HG03025 (cell line): Measurements from ENCODE around the gene F11R.
"Not testable (repeated sequence)": the region's sequence is repeated elsewhere in the genome, so short reads cannot be mapped to it uniquely, and the experiment has no call there.

Source experiments
- ATAC-seq: cut with Tn5 transposase; IDR thresholded peaks from one replicate; pipeline ENCODE4 v1.9.1; 2021; ENCODE audit warnings: mild to moderate bottlenecking, moderate library complexity; ENCODE audit not compliant: unreplicated experiment, low FRiP score

Gene F11R

GRCh38 chr1:161020509-161021164, at the start of gene F11R:
Gene F11R (minus strand): TSS chr1:161021152. CDS start chr1:161021073, 79 bp downstream.
- peak; percentile 27 for ATAC-seq

- peak; percentile 80 for ATAC-seq
These were observed 48.8 kb upstream of the F11R start, which contains the start of gene ARHGAP30 for GRCh38 chr1:161069731-161070270. Gene ARHGAP30 (minus strand): TSS chr1:161069891. CDS start chr1:161069624, 267 bp downstream.

DNA sequence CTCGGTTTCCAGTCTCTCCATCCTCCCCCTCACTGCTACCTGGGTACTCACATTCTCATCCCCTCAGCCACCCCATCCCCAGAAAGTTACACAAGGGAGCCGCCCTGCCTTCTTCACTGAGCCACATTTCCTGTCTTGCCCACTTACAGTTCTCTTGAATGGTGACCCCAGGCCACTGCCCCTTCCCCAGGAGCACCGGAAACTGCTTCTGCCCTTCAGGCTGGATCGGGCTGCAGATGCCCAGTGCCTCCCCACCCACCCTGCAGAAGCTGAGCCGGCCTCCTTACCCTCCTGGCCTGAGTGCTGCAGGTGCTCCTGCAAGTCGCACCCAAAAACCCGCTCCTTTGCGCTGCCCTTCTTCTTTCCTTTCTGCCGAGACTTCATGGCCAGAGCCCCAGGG, 48.3 kb upstream of the F11R start:
- ATAC-seq: no peak

DNA sequence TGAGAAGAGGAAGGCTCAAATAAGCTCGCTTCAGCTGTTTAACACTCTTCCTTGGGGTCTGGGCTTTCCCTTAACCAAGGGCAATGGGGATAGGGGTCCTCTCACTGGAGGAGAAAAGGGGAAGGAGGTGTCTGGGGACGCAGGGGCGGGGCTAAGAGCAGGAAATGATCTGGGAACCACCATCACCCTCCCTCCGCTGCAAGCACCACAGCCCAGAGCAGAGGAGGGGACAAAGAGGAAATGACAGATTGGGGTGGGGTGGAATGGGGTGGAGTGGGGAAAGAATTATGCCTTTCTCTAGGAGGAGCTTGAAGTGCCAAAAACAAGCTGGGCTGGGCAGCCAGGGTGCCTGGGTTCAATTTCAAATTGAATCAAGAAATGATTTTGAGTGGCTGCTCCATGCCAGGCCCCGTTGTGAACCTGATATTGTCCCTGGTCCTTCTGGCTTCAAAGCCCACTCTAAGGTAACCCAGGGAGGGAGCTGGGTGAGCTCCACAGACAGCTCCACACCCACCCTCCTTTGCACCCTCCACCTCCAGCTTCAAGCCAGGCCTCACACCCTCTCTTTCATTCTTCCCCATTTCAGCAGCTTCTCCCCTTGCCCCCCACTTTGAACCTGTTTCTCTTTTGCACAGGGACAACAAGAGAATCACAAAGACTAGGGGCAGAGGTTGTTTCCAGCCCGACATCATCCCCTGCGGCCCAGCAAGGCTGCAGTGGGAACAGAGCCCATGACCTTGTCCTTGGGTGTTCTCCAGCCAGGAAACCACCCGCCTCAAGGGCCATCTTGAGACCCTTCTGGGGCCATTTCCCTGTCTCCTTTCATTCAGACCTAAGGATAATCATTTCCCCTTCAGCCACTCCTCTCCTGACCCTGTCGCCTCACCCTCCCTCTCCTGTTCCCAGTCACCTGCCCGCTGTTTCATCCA, 47.6 kb upstream of the F11R start:
- ATAC-seq: peak; percentile 46

DNA sequence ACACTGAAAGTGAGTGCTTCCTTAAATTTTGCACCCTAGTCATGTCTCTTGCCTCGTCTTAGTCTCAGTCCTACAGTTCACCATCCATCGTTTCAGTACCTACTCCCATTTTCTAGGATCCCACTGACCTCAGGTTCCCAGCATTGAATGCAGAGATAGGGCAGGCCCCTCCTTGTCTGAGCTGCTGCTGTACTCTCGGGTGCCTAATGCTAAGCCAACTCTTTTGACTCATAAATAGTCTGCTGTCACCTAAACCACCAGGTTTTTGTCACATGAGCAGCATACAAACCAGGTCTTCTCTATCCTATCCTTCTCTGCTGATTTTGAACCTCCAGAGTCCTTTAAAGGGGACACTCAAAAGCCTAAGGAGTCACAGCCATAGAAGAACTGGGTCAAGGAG, 45.7 kb upstream of the F11R start:
- ATAC-seq: no peak

- ATAC-seq: not testable (repeated sequence)
These were observed 44.7 kb upstream of the F11R start for GRCh38 chr1:161065681-161066080.

DNA sequence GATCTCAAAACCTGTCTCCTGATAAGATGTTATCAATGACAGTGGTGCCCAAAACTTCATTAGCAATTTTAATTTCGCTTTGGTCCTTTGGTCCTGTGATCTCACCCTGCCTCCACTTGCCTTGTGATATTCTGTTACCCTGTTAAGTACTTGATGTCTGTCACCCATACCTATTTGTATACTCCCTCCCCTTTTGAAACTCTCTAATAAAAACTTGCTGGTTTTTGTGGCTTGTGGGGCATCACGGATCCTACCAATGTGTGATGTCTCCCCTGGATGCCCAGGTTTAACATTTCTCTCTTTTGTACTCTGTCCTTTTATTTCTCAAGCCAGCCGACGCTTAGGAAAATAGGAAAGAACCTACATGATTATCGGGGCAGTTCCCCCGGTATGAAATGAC, 43.0 kb upstream of the F11R start:
- ATAC-seq: not testable (repeated sequence)

GRCh38 chr1:161061419-161061818, 40.5 kb upstream of the F11R start:
- ATAC-seq: no peak

GRCh38 chr1:161059293-161059692, 38.3 kb upstream of the F11R start:
- ATAC-seq: no peak

- ATAC-seq: no peak
These were observed 33.9 kb upstream of the F11R start for GRCh38 chr1:161054805-161055204.

- ATAC-seq: no peak
These were observed 33.3 kb upstream of the F11R start for GRCh38 chr1:161054232-161054631.

DNA sequence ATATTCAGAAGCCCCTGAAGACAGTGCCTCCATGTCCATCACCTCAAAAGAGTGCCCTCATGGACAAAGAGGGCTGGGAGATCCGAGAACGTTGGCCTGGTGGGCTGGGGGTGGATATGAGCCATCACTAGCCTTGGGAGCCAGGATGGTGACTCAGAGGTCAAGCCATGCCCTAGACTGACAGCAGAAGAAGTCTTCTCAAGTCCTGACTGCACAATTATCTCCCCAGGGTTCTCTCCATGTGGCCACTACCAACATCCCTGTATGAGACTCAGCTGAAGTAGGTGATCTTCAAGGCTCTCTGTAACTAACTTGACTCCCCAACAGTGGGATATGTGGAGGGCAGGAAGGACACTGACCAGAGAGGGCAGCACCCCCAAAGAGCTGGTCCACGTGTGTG, 31.9 kb upstream of the F11R start:
- no peak for ATAC-seq

DNA sequence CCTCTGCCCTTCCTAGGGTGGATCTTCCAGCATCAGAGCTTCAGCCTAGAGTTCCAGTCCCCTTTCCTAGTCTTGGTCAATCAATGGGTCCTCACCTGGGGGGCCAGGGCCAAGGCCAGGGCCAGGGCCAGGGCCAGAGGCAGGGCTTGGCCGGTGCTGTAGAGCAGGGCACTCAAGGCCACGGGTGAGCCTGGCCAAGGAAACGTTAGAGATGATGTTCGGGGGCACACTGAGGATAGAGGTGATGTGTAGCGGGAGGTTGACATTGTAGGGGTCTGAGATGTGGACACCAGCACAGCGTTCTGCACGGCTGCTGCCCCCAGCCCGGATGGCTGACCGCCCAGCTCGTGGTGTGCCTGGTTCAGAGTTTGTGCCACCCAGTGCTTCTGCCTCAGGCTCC, 30.3 kb upstream of the F11R start:
- ATAC-seq: no peak

DNA sequence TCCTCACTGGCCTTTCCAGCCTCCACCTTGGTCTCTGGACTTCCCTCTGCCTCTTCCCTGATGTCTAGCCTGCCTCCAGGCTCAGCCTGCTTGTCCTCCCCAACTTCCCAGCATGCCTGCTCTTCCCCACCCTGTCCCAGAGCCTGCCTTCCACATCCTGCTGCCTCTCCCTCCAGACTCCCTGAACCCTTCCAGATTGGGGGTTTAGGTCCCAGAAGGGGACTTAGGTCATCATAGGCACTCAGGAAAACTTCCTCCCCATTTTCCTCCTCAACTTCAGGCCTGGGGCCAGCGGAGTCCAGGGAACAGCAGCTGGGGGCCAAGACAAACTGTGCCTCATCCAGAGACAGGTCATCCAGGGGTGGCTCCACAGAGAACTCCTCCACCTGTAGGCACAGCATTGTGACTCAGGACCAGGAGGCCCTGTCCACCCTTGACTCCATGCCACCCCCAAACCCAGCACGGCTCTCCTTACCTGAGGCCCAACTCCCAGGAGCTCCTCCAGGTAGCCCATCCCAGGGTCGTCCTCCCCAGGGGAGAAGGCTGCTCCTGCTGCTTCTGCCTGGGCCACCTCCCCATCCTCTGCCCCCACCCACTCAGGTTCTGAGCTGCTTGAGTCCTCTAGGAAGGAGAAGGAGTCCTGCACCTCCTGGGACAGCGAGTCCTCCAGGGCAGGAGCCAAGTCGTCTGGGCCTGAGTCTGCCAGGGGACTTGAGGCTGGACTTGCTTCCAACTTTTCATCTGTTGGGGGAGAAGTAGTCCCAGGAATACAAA, 28.2 kb upstream of the F11R start:
- ATAC-seq: no peak

- ATAC-seq: no peak
These were observed 26.8 kb upstream of the F11R start for GRCh38 chr1:161047436-161048420.

- no peak for ATAC-seq
These were observed 25.8 kb upstream of the F11R start for GRCh38 chr1:161046605-161047228.

DNA sequence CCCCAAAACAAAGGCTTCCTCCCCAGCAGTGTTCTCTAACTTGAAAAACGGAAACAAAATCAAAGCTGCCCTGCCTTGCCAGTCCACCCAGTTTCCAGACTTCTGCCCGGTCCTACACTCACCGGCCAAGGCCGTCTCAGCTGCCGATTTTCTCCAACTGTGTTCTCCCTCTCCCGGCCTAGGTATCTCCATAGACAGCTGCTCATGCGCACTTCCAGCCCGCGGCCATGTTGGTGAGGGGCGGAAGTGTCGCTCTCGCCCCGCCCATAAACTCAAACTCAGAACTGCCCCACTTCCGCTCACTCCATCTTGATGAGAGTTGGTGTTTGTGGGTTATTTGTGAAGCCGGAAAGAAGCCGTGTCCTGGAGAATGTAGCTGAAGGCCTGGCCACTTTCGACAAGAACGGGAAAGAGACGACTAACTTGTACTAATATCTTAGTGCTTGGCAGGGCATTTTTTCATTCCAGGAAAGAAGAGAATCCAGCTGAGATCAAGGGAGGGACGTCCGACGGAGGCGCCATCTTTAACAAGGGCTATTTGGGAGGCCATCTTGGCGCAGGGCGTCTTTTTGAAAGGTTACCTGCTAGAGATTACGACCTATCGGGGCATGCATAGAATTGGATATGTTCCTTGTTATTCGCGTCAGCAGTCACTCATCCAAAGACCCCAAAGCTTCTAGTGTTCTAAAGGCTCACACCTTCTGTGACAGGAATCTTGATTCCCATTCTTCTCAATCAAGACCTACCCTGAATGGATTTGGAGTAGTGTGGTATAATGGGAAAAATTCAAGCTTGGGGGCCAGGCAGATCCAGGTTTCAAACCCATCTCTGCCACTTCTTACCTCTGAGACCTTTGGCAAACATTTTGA, 25.0 kb upstream of the F11R start, which contains the start of gene USF1:
Gene USF1, minus strand, starts transcription at position 242 of the 869 bp plus-strand sequence. CDS start 2,702 bp downstream, outside the sequence.
- ATAC-seq: peak; percentile 53
